T-helper 9 cell (primary cell): ENCODE measurements around the gene EIF3M.
"Not testable (repeated sequence)": the region's sequence is repeated elsewhere in the genome, so short reads cannot be mapped to it uniquely, and the experiment has no call there.

Experiments used
- DNase-seq: peaks from one replicate; pipeline ENCODE4 v3.0.0-alpha.2; 2020

Gene EIF3M

GRCh38 chr11:32597921-32598320, 14.3 kb downstream of the EIF3M start:
- no peak for DNase-seq

- no peak for DNase-seq
These were observed 19.2 kb downstream of the EIF3M start for GRCh38 chr11:32602657-32603415.

- no peak for DNase-seq
These were observed 22.6 kb downstream of the EIF3M start for GRCh38 chr11:32606220-32606619.

- not testable (repeated sequence) for DNase-seq
These were observed 25.2 kb downstream of the EIF3M start for GRCh38 chr11:32608826-32609225.

- DNase-seq, result no peak
These were observed 27.2 kb downstream of the EIF3M start for GRCh38 chr11:32610797-32611352.

GRCh38 chr11:32613500-32614151, 30.0 kb downstream of the EIF3M start:
- no peak for DNase-seq

GRCh38 chr11:32615422-32615821, 31.8 kb downstream of the EIF3M start:
- no peak for DNase-seq

- no peak for DNase-seq
These were observed 33.3 kb downstream of the EIF3M start for GRCh38 chr11:32616903-32617302.

GRCh38 chr11:32630844-32631243, 47.2 kb downstream of the EIF3M start:
- DNase-seq, result no peak

- DNase-seq, result no peak
These were observed 52.2 kb downstream of the EIF3M start for GRCh38 chr11:32635819-32636218.

GRCh38 chr11:32641361-32641760, 57.7 kb downstream of the EIF3M start:
- no peak for DNase-seq

- no peak for DNase-seq
These were observed 59.9 kb downstream of the EIF3M start for GRCh38 chr11:32643526-32643925.
